Neuronal stem cell (in vitro differentiated cells): ENCODE measurements around the gene EPHA5.
A peak's percentile ranks its signal among the peaks of the same experiment; 100 is the strongest.

Source experiments
- DNase-seq: peaks from one replicate; pipeline ENCODE4 v3.0.0-alpha.2; 2013; ENCODE audit warnings: low spot score
- H2AFZ ChIP-seq: one replicate; pipeline ENCODE4 v1.6.1; 2013; ENCODE audit warnings: mild to moderate bottlenecking, low read length, inconsistent platforms
- H2AK5ac ChIP-seq: 2 replicates; pipeline ENCODE4 v1.6.1; 2013; ENCODE audit warnings: low read depth, mild to moderate bottlenecking, inconsistent platforms, low read length, moderate library complexity, mixed read lengths
- H2BK120ac ChIP-seq: 2 replicates; pipeline ENCODE4 v1.6.1; 2013; ENCODE audit warnings: low read depth, mild to moderate bottlenecking, inconsistent platforms, low read length, moderate library complexity, mixed read lengths
- H2BK12ac ChIP-seq: one replicate; pipeline ENCODE4 v1.6.1; 2013; ENCODE audit warnings: low read length, inconsistent platforms
- H2BK15ac ChIP-seq: 2 replicates; pipeline ENCODE4 v1.6.1; 2013; ENCODE audit warnings: mild to moderate bottlenecking, low read length, inconsistent platforms, mixed read lengths
- H2BK5ac ChIP-seq: one replicate; pipeline ENCODE4 v1.6.1; 2013; ENCODE audit warnings: inconsistent platforms, mild to moderate bottlenecking, low read length, moderate library complexity
- H3K14ac ChIP-seq: one replicate; pipeline ENCODE4 v1.6.1; 2013; ENCODE audit warnings: low read length, inconsistent platforms
- H3K18ac ChIP-seq: 2 replicates; pipeline ENCODE4 v1.6.1; 2013; ENCODE audit warnings: low read length, inconsistent platforms
- H3K23ac ChIP-seq: 2 replicates; pipeline ENCODE4 v1.6.1; 2013; ENCODE audit warnings: low read depth, mild to moderate bottlenecking, mixed read lengths, low read length, inconsistent platforms; ENCODE audit not compliant: poor library complexity
- H3K27ac ChIP-seq: replicated peaks from 3 replicates; pipeline ENCODE4 v1.5.1; 2013; ENCODE audit warnings: low read length, inconsistent platforms
- H3K27me3 ChIP-seq, 3 experiments: 2 replicates each; pipeline ENCODE4 v1.6.1; 2013; ENCODE audit warnings: low read length in 3 of 3, mild to moderate bottlenecking in 2 of 3, inconsistent platforms in 1 of 3, low read depth in 1 of 3, mixed read lengths in 1 of 3, moderate library complexity in 1 of 3; ENCODE audit not compliant: control insufficient read depth in 3 of 3, insufficient read depth in 3 of 3
- H3K36me3 ChIP-seq, 2 donors: replicated peaks in 1 of 2; 2 replicates each; pipeline ENCODE4 v1.6.1; 2013; ENCODE audit warnings: low read length in 2 of 2; ENCODE audit not compliant: control insufficient read depth in 2 of 2, insufficient read depth in 2 of 2
- H3K4ac ChIP-seq: 2 replicates; pipeline ENCODE4 v1.6.1; 2013; ENCODE audit warnings: inconsistent platforms, mild to moderate bottlenecking, low read length, moderate library complexity
- H3K4me1 ChIP-seq, 2 donors: 1 replicate in 1 of 2; 2 replicates in 1 of 2; pipeline ENCODE4 v1.6.1; 2013; ENCODE audit warnings: low read length in 2 of 2, low read depth in 1 of 2; ENCODE audit not compliant: control insufficient read depth in 2 of 2, insufficient read depth in 1 of 2
- H3K4me2 ChIP-seq: one replicate; pipeline ENCODE4 v1.6.1; 2013; ENCODE audit warnings: mild to moderate bottlenecking, low read length, inconsistent platforms; ENCODE audit not compliant: insufficient read depth, poor library complexity, severe bottlenecking
- H3K4me3 ChIP-seq, 2 donors: 2 replicates each; pipeline ENCODE4 v1.5.1; 2013; ENCODE audit warnings: low read length in 2 of 2, mild to moderate bottlenecking in 2 of 2, inconsistent platforms in 1 of 2, moderate library complexity in 1 of 2
- H3K79me1 ChIP-seq: one replicate; pipeline ENCODE4 v1.6.1; 2013; ENCODE audit warnings: low read depth, mild to moderate bottlenecking, inconsistent platforms, low read length, moderate library complexity
- H3K9ac ChIP-seq: one replicate; pipeline ENCODE4 v1.6.1; 2013; ENCODE audit warnings: mild to moderate bottlenecking, low read depth, low read length, inconsistent platforms; ENCODE audit not compliant: poor library complexity
- H3K9me3 ChIP-seq, 2 donors: replicated peaks in 1 of 2; 2 replicates each; pipeline versions ENCODE3 to v1.6.1; 2013; ENCODE audit warnings: low read length in 2 of 2, mild to moderate bottlenecking in 2 of 2, inconsistent platforms in 1 of 2, low read depth in 1 of 2, mixed read lengths in 1 of 2, moderate library complexity in 1 of 2; ENCODE audit not compliant: control insufficient read depth in 2 of 2, insufficient read depth in 1 of 2
- H4K8ac ChIP-seq: one replicate; pipeline ENCODE4 v1.6.1; 2013; ENCODE audit warnings: low read depth, mild to moderate bottlenecking, inconsistent platforms, low read length, moderate library complexity
- H4K91ac ChIP-seq: one replicate; pipeline ENCODE4 v1.6.1; 2013; ENCODE audit warnings: low read length, low read depth, mild to moderate bottlenecking, inconsistent platforms; ENCODE audit not compliant: poor library complexity
- WGBS, 2 donors: extraction: QIAGEN DNeasy Blood & Tissue Kit; methylation state at CpG; one replicate each; pipeline ENCODE4 v1.1.7; 2013; ENCODE audit warnings: missing lambda C conversion rate in 2 of 2, mixed read lengths in 1 of 2; ENCODE audit not compliant: insufficient read length in 2 of 2, insufficient replicate concordance in 1 of 2; ENCODE audit errors: extremely low coverage in 2 of 2; 5-methylcytosine and 5-hydroxymethylcytosine counted together

EPHA5 gene

GRCh38 chr4:65651751-65652150, 18.5 kb downstream of the EPHA5 start:
- H2BK12ac ChIP-seq: no peak overlapping the region
- no peaks in the 10 kb centered on the region for H3K79me1 ChIP-seq
- H2AK5ac ChIP-seq: no peak overlapping the region
- no peaks in the 10 kb centered on the region for H3K9me3 ChIP-seq
- no peak overlapping the region for H3K4ac ChIP-seq
- H4K91ac ChIP-seq: no peak overlapping the region
- no peak overlapping the region for H3K18ac ChIP-seq
- H3K36me3 ChIP-seq: no peaks in the 10 kb centered on the region
- no peak overlapping the region for H3K27ac ChIP-seq
- no peak overlapping the region for H4K8ac ChIP-seq
- H3K14ac ChIP-seq: no peak overlapping the region
- no CpG with 5 or more reads among the region's 3 CpGs for WGBS, 2 donors
- H3K4me2 ChIP-seq: no peak overlapping the region
- no peak overlapping the region for H3K23ac ChIP-seq
- H2BK15ac ChIP-seq: no peak overlapping the region
- no peak overlapping the region for H2BK120ac ChIP-seq
- no peak overlapping the region for H3K9ac ChIP-seq
- DNase-seq: no peak
- H3K4me3 ChIP-seq: no peak overlapping the region
- no peak overlapping the region for H2BK5ac ChIP-seq
- H3K27me3 ChIP-seq: no peaks in the 10 kb centered on the region
- no peak overlapping the region for H2AFZ ChIP-seq
- H3K4me1 ChIP-seq: no peaks in the 10 kb centered on the region

- H4K91ac ChIP-seq: no peak overlapping the region
- peak overlapping the region; percentile 43 for H2AFZ ChIP-seq
- H3K36me3 ChIP-seq: no peaks in the 10 kb centered on the region
- H3K23ac ChIP-seq: no peak overlapping the region
- H3K4me2 ChIP-seq: no peak overlapping the region
- no peak overlapping the region for H2AK5ac ChIP-seq
- H2BK5ac ChIP-seq: no peak overlapping the region
- no peak overlapping the region for H2BK120ac ChIP-seq
- no peaks in the 10 kb centered on the region for H3K79me1 ChIP-seq
- H3K4ac ChIP-seq: no peak overlapping the region
- no peak overlapping the region for H2BK12ac ChIP-seq
- DNase-seq: no peak
- H3K9ac ChIP-seq: no peak overlapping the region
- H3K27me3 ChIP-seq: no peaks in the 10 kb centered on the region
- no peak overlapping the region for H3K4me3 ChIP-seq
- H3K18ac ChIP-seq: no peak overlapping the region
- no peak overlapping the region for H4K8ac ChIP-seq
- no CpG with 5 or more reads among the region's 1 CpG for WGBS, 2 donors
- H3K27ac ChIP-seq: no peak overlapping the region
- no peaks in the 10 kb centered on the region for H3K9me3 ChIP-seq
- no peaks in the 10 kb centered on the region for H3K4me1 ChIP-seq
- no peak overlapping the region for H2BK15ac ChIP-seq
- H3K14ac ChIP-seq: no peak overlapping the region
These were observed 19.3 kb downstream of the EPHA5 start for GRCh38 chr4:65651031-65651430.

GRCh38 chr4:65646136-65646535, 24.2 kb downstream of the EPHA5 start:
- H2BK120ac ChIP-seq: no peak overlapping the region
- no peak for DNase-seq
- no peak overlapping the region for H3K4me2 ChIP-seq
- H2BK5ac ChIP-seq: no peak overlapping the region
- H4K8ac ChIP-seq: no peak overlapping the region
- H4K91ac ChIP-seq: no peak overlapping the region
- no peaks in the 10 kb centered on the region for H3K4me1 ChIP-seq
- H3K4me3 ChIP-seq: no peak overlapping the region
- no peak overlapping the region for H3K4ac ChIP-seq
- no peak overlapping the region for H3K9ac ChIP-seq
- H2AFZ ChIP-seq: no peak overlapping the region
- no CpG with 5 or more reads among the region's 1 CpG for WGBS, 2 donors
- H3K27me3 ChIP-seq: no peaks in the 10 kb centered on the region
- H3K18ac ChIP-seq: no peak overlapping the region
- H2AK5ac ChIP-seq: no peak overlapping the region
- H2BK12ac ChIP-seq: no peak overlapping the region
- no peaks in the 10 kb centered on the region for H3K36me3 ChIP-seq
- no peak overlapping the region for H3K27ac ChIP-seq
- no peak overlapping the region for H2BK15ac ChIP-seq
- H3K23ac ChIP-seq: no peak overlapping the region
- no peaks in the 10 kb centered on the region for H3K9me3 ChIP-seq
- H3K79me1 ChIP-seq: no peaks in the 10 kb centered on the region
- no peak overlapping the region for H3K14ac ChIP-seq

- Histone ChIP-seq H2BK5ac (no peak overlapping the region), H3K4ac (no peak overlapping the region), H3K18ac (no peak overlapping the region), H2AK5ac (no peak overlapping the region), H2BK120ac (no peak overlapping the region), H3K36me3 (no peaks in the 10 kb centered on the region), H3K14ac (no peak overlapping the region), H2AFZ (no peak overlapping the region), H4K91ac (no peak overlapping the region), H4K8ac (no peak overlapping the region), H3K23ac (no peak overlapping the region), H3K4me3 (no peak overlapping the region), H3K4me2 (no peak overlapping the region), H2BK15ac (no peak overlapping the region), H3K27ac (no peak overlapping the region), H3K9me3 (no peaks in the 10 kb centered on the region), H3K79me1 (no peaks in the 10 kb centered on the region), H2BK12ac (no peak overlapping the region), H3K4me1 (no peaks in the 10 kb centered on the region), H3K9ac (no peak overlapping the region), H3K27me3 (no peaks in the 10 kb centered on the region)
- WGBS, 2 donors: no CpG with 5 or more reads among the region's 1 CpG
- DNase-seq: no peak
These were observed 25.1 kb downstream of the EPHA5 start for GRCh38 chr4:65645185-65645584.
